H1 (cell line): Measurements from ENCODE around the gene MYH9. TPM values are rescaled to one million over a fixed set of nuclear protein-coding genes. Genes with fewer than 3 reads are reported as not detected.

Experiments used
- CTCF ChIA-PET: fragments of 300-600 bp; sonication (Branson Sonifier 250); formaldehyde crosslinking; loops from one replicate; lab custom pipeline; 2021; ENCODE audit not compliant: partially characterized antibody; lab: Charles Lee
- POLR2A ChIA-PET: fragments of 300-600 bp; sonication (Branson Sonifier 250); formaldehyde crosslinking; loops from one replicate; lab custom pipeline; 2021; ENCODE audit warnings: inconsistent platforms; ENCODE audit not compliant: partially characterized antibody; lab: Charles Lee
- DNase-seq, 2 experiments: peaks; one replicate each; pipeline versions ENCODE4 v3.0.0 to v3.0.0-alpha.2; 2010 to 2022; ENCODE audit warnings: low spot score in 2 of 2, low read depth in 1 of 2, mixed read lengths in 1 of 2
- FAIRE-seq: peaks from 2 replicates; lab custom pipeline; 2011; peaks lifted over from hg19 to GRCh38; lab: Jason Lieb, UNC
- H2AFZ ChIP-seq: 2 replicates; pipeline ENCODE4 v1.8.1; 2012; ENCODE audit warnings: low read length, inconsistent platforms
- H2AK5ac ChIP-seq: 2 replicates; pipeline ENCODE4 v1.6.1; 2013; ENCODE audit warnings: low read depth, low read length
- H2BK120ac ChIP-seq: replicated peaks from 2 replicates; pipeline ENCODE3; 2013; ENCODE audit warnings: low read depth, low read length, inconsistent platforms
- H2BK12ac ChIP-seq: 2 replicates; pipeline ENCODE4 v1.6.1; 2013; ENCODE audit warnings: low read depth, low read length
- H2BK15ac ChIP-seq: 2 replicates; pipeline ENCODE4 v1.6.1; 2013; ENCODE audit warnings: low read length
- H2BK20ac ChIP-seq: 2 replicates; pipeline ENCODE4 v1.6.1; 2013; ENCODE audit warnings: low read length
- H2BK5ac ChIP-seq: 2 replicates; pipeline ENCODE4 v1.6.1; 2013; ENCODE audit warnings: low read depth, low read length
- H3K14ac ChIP-seq: 2 replicates; pipeline ENCODE4 v1.6.1; 2013; ENCODE audit warnings: inconsistent platforms; ENCODE audit not compliant: insufficient read length
- H3K18ac ChIP-seq: 2 replicates; pipeline ENCODE4 v1.6.1; 2013; ENCODE audit warnings: low read length; ENCODE audit errors: extremely low read depth
- H3K23ac ChIP-seq: 2 replicates; pipeline ENCODE4 v1.6.1; 2013; ENCODE audit warnings: inconsistent platforms; ENCODE audit not compliant: insufficient read length
- H3K23me2 ChIP-seq: 2 replicates; pipeline ENCODE4 v1.6.1; 2013; ENCODE audit warnings: low read depth, low read length
- H3K27ac ChIP-seq: 2 replicates; pipeline ENCODE4 v1.6.1; 2011; ENCODE audit warnings: low read depth, low read length, inconsistent platforms
- H3K27me3 ChIP-seq, 4 experiments: replicated peaks in 1 of 4; 1 replicate in 1 of 4; 2 replicates in 3 of 4; pipeline versions ENCODE4 v1.6.1 to v1.8.1; 2011 to 2013; ENCODE audit warnings: low read length in 3 of 4, mild to moderate bottlenecking in 3 of 4, inconsistent platforms in 2 of 4, mixed read lengths in 2 of 4, moderate library complexity in 1 of 4; ENCODE audit not compliant: control insufficient read depth in 3 of 4, insufficient read depth in 3 of 4; ENCODE audit errors: extremely low read depth in 1 of 4
- H3K36me3 ChIP-seq, 4 experiments: 2 replicates each; pipeline versions ENCODE4 v1.6.1 to v1.8.1; 2011 to 2013; ENCODE audit warnings: mild to moderate bottlenecking in 4 of 4, low read length in 3 of 4, moderate library complexity in 2 of 4, control low read depth in 1 of 4, inconsistent platforms in 1 of 4; ENCODE audit not compliant: insufficient read depth in 4 of 4, control insufficient read depth in 2 of 4
- H3K4ac ChIP-seq: replicated peaks from 2 replicates; pipeline ENCODE3; 2013; ENCODE audit warnings: low read length, low read depth, mixed read lengths, inconsistent platforms; ENCODE audit not compliant: insufficient read length
- H3K4me1 ChIP-seq, 4 experiments: replicated peaks in 1 of 4; 1 replicate in 1 of 4; 2 replicates in 3 of 4; pipeline versions ENCODE4 v1.6.1 to v1.8.1; 2011 to 2013; ENCODE audit warnings: low read length in 3 of 4, inconsistent platforms in 2 of 4, mixed read lengths in 1 of 4; ENCODE audit not compliant: insufficient read depth in 4 of 4, control insufficient read depth in 3 of 4
- H3K4me2 ChIP-seq, 2 experiments: 2 replicates each; pipeline versions ENCODE4 v1.6.1 to v1.8.1; 2011 to 2013; ENCODE audit warnings: low read depth in 2 of 2, low read length in 2 of 2, control low read depth in 1 of 2, inconsistent platforms in 1 of 2, mild to moderate bottlenecking in 1 of 2; ENCODE audit not compliant: insufficient read depth in 1 of 2
- H3K4me3 ChIP-seq, 4 experiments: fragments of 200-600, 300-600 bp in 1 of 4; sonication (generic), shearing (Covaris generic), sonication (Bioruptor Twin) in 1 of 4; 2 replicates each; pipeline versions ENCODE4 v1.5.1 to v1.8.1; 2011 to 2016; ENCODE audit warnings: low read length in 4 of 4, low read depth in 3 of 4, control low read depth in 2 of 4, inconsistent platforms in 2 of 4, mild to moderate bottlenecking in 2 of 4, mixed read lengths in 1 of 4, moderate library complexity in 1 of 4; ENCODE audit not compliant: insufficient read depth in 2 of 4; ENCODE audit errors: extremely low read depth in 1 of 4
- H3K56ac ChIP-seq: replicated peaks from 2 replicates; pipeline ENCODE3; 2013; ENCODE audit warnings: low read depth, mild to moderate bottlenecking, mixed read lengths, low read length, inconsistent platforms; ENCODE audit not compliant: insufficient read length
- H3K79me1 ChIP-seq: 2 replicates; pipeline ENCODE4 v1.6.1; 2013; ENCODE audit warnings: low read depth, low read length, control low read depth
- H3K79me2 ChIP-seq, 2 experiments: 2 replicates each; pipeline versions ENCODE4 v1.6.1 to v1.8.1; 2012 to 2013; ENCODE audit warnings: low read length in 2 of 2, mild to moderate bottlenecking in 2 of 2, inconsistent platforms in 1 of 2; ENCODE audit not compliant: insufficient read depth in 2 of 2, control insufficient read depth in 1 of 2
- H3K9ac ChIP-seq, 4 experiments: replicated peaks in 1 of 4; 1 replicate in 1 of 4; 2 replicates in 3 of 4; pipeline versions ENCODE4 v1.6.1 to v1.8.1; 2011 to 2013; ENCODE audit warnings: low read depth in 3 of 4, low read length in 3 of 4, control low read depth in 2 of 4, mild to moderate bottlenecking in 2 of 4, moderate library complexity in 2 of 4, inconsistent platforms in 1 of 4; ENCODE audit errors: extremely low read depth in 1 of 4
- H3K9me3 ChIP-seq, 2 experiments: 2 replicates each; pipeline versions ENCODE4 v1.6.1 to v1.8.1; 2012 to 2013; ENCODE audit warnings: mild to moderate bottlenecking in 2 of 2, moderate library complexity in 2 of 2, control low read depth in 1 of 2, inconsistent platforms in 1 of 2, low read depth in 1 of 2, low read length in 1 of 2, mixed read lengths in 1 of 2; ENCODE audit not compliant: insufficient read depth in 2 of 2
- H4K20me1 ChIP-seq, 2 experiments: replicated peaks in 1 of 2; 2 replicates each; pipeline versions ENCODE3 to v1.8.1; 2011 to 2013; ENCODE audit warnings: inconsistent platforms in 2 of 2, low read length in 2 of 2, mild to moderate bottlenecking in 1 of 2; ENCODE audit not compliant: insufficient read depth in 2 of 2, control insufficient read depth in 1 of 2
- H4K5ac ChIP-seq: 2 replicates; pipeline ENCODE4 v1.6.1; 2013; ENCODE audit warnings: low read length, low read depth, mixed read lengths, inconsistent platforms; ENCODE audit not compliant: insufficient read length
- H4K8ac ChIP-seq: 2 replicates; pipeline ENCODE4 v1.8.0; 2013; ENCODE audit warnings: mild to moderate bottlenecking, moderate library complexity, low read length, inconsistent platforms; ENCODE audit not compliant: insufficient read depth; ENCODE audit errors: extremely low read depth
- H4K91ac ChIP-seq: replicated peaks from 2 replicates; pipeline ENCODE3; 2013; ENCODE audit warnings: low read length, mixed read lengths, inconsistent platforms; ENCODE audit not compliant: insufficient read length
- CBX5 ChIP-seq: fragments of 300-800, 300-1000 bp; sonication (generic); IDR thresholded peaks from 2 replicates; pipeline ENCODE4 v1.7.1; 2016; ENCODE audit warnings: antibody characterized with exemption, low read length, low read depth
- CTBP2 ChIP-seq: IDR thresholded peaks from 2 replicates; pipeline ENCODE4 v1.7.0; 2011; ENCODE audit warnings: borderline replicate concordance, mild to moderate bottlenecking, moderate library complexity, mixed read lengths, low read length; ENCODE audit not compliant: insufficient read depth, insufficient read length
- EGR1 ChIP-seq: IDR thresholded peaks from 2 replicates; pipeline ENCODE4 v1.6.1; 2011; ENCODE audit warnings: low read depth, low read length, borderline replicate concordance
- HDAC2 ChIP-seq, 2 experiments: fragments of 300-600 bp in 1 of 2; sonication (generic) in 1 of 2; IDR thresholded peaks; 2 replicates each; pipeline ENCODE4 v1.6.1; 2011 to 2012; ENCODE audit warnings: low read depth in 2 of 2, low read length in 2 of 2, mild to moderate bottlenecking in 2 of 2, moderate library complexity in 2 of 2, borderline replicate concordance in 1 of 2, inconsistent platforms in 1 of 2
- JUN ChIP-seq: IDR thresholded peaks from 2 replicates; pipeline ENCODE4 v1.6.1; 2011; ENCODE audit warnings: low read depth, mild to moderate bottlenecking, improper control_type of control experiment, low read length
- KDM1A ChIP-seq: fragments of 200-600, 300-600 bp; sonication (generic); IDR thresholded peaks from 2 replicates; pipeline ENCODE4 v1.7.1; 2016; ENCODE audit warnings: mild to moderate bottlenecking, low read length, borderline replicate concordance
- PHF8 ChIP-seq: fragments of 200-600 bp; sonication (generic); conservative IDR thresholded peaks from 2 replicates; pipeline ENCODE4 v1.7.1; 2012; ENCODE audit warnings: low read depth, mild to moderate bottlenecking, inconsistent platforms, low read length, moderate library complexity
- SIN3A ChIP-seq, 2 experiments: IDR thresholded peaks in 1 of 2; conservative IDR thresholded peaks in 1 of 2; 2 replicates each; pipeline ENCODE4 v1.6.1; 2011 to 2012; ENCODE audit warnings: low read length in 2 of 2, improper control_type of control experiment in 1 of 2, low read depth in 1 of 2, mild to moderate bottlenecking in 1 of 2
- SRF ChIP-seq: IDR thresholded peaks from 2 replicates; pipeline ENCODE4 v1.6.1; 2011; ENCODE audit warnings: mild to moderate bottlenecking, low read depth, low read length, moderate library complexity
- TAF7 ChIP-seq: optimal IDR thresholded peaks from 2 replicates; pipeline ENCODE3; 2011; ENCODE audit warnings: low read depth, mild to moderate bottlenecking, inconsistent platforms, low read length, moderate library complexity, borderline replicate concordance
- YY1 ChIP-seq: IDR thresholded peaks from 2 replicates; pipeline ENCODE4 v1.6.1; 2011; ENCODE audit warnings: low read depth, mild to moderate bottlenecking, low read length
- WGBS, 2 experiments: shearing (Covaris generic) in 1 of 2; methylation state at CpG; one replicate each; pipeline versions ENCODE4 v1.1.6 to v1.1.7; 2013 to 2015; ENCODE audit warnings: low lambda C conversion rate in 2 of 2, mixed read lengths in 2 of 2, inconsistent platforms in 1 of 2, low coverage in 1 of 2, missing lambda C conversion rate in 1 of 2; ENCODE audit not compliant: insufficient replicate concordance in 2 of 2, insufficient coverage in 1 of 2, insufficient read length in 1 of 2; ENCODE audit errors: extremely low coverage in 1 of 2, missing lambda C conversion rate in 1 of 2; 5-methylcytosine and 5-hydroxymethylcytosine counted together
- polyA plus RNA-seq, 7 experiments: library from polyadenylated mRNA; depleted of rRNA in 3 of 7; stranded (reverse) in 5 of 7; unstranded in 2 of 7; fragments of >200 nt in 5 of 7; fragments of 200-250 nt in 2 of 7; gene quantifications; 1 replicate in 5 of 7; 2 replicates in 1 of 7; 4 replicates in 1 of 7; pipeline versions ENCODE4 v1.2.1 to v1.2.3, GENCODE V29; 2011 to 2013; ENCODE audit warnings: missing spikeins in 2 of 7, mixed read lengths in 2 of 7
- total RNA-seq: library from RNA; stranded (reverse); fragmentation: NEBNext Ultra II Directional; extraction: Animal tissue kit (Norgen Biotek cat#: 25700); gene quantifications from 2 replicates; pipeline ENCODE4 v1.2.1, GENCODE V29; 2021

Gene MYH9
- total and polyA plus RNA-seq, 2 of the 8 experiments (the other 6 are each of a cell fraction or from before 2014, with no cell fraction given), result 24.9 to 322 TPM

DNA sequence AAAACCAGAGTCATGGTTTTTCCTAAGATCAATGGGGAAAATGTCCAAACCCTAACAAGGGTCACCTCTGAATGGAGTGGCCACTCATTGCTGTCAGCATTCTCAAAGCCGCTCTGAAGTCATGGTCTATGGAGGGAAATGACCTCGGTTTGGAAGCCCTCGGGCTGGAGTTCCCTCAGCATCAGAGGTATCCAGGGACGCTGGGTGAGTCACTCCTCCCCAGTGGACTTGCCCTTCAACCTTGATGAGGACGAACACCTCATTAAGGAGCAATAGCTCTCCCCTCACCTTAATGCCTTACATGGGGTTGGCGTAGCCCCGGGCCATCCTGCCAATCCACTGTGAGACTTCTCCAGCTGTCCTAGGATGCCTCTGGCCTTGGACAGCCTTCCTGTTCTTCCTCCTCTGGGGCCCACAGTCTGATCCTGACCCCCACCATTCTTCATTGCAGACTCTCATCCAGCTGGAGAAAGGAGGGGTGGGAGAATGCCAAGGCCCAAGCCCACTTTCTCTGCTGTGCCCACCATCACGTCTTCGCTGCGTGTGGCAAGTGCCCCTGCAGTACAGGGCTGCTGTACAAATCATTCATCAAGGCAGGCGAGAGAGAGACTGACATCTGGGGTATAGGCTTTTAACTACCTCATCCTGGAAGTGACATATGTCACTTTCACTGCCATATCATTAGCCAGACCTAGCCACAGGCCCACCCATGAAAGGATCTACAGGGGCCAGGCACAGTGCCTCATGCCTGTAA, 25.4 kb upstream of the MYH9 start:
- no peak overlapping the region for H2BK5ac ChIP-seq
- 0 out of 2 replicates have a peak overlapping the region, but pooled peaks have one; percentile 67 for H2BK15ac ChIP-seq
- H3K56ac ChIP-seq, result no peak overlapping the region
- H2BK12ac ChIP-seq, result peak overlapping the region; percentile 28; the same call in 1 of the 2 replicates
- no peak overlapping the region for H2BK20ac ChIP-seq
- no peak overlapping the region for H2AFZ ChIP-seq
- H3K79me2 ChIP-seq, result no peaks in the 10 kb centered on the region
- H4K8ac ChIP-seq, result no peak overlapping the region
- H3K9ac ChIP-seq, result no peak overlapping the region
- peaks cover 0 to 8% (median 7%) of the 10 kb centered on the region in 4 experiments; a peak in 5 of 7 replicates for H3K4me1 ChIP-seq
- H3K27me3 ChIP-seq, result no peaks in the 10 kb centered on the region
- H4K5ac ChIP-seq, result no peak overlapping the region
- H4K20me1 ChIP-seq, result no peaks in the 10 kb centered on the region
- no peak overlapping the region for H3K27ac ChIP-seq
- no peak overlapping the region for H3K4me2 ChIP-seq
- H3K4ac ChIP-seq, result no peak overlapping the region
- peaks cover 3% of the 10 kb centered on the region; the same call in 1 of the 2 replicates for H3K23me2 ChIP-seq
- no peak overlapping the region for H2BK120ac ChIP-seq
- H3K79me1 ChIP-seq, result no peaks in the 10 kb centered on the region
- ChIA-PET CTCF (interaction anchor here (0.7 to 1.6 kb wide), 2 partner anchors 11 to 57 kb away, joined by 3 to 5 read pairs; no protein-coding TSS in a partner anchor), POLR2A (no interaction called here)
- no peak overlapping the region for H3K14ac ChIP-seq
- H4K91ac ChIP-seq, result peak overlapping the region; percentile 34
- H3K4me3 ChIP-seq, result no peak overlapping the region
- no peak for FAIRE-seq
- H3K9me3 ChIP-seq, result no peaks in the 10 kb centered on the region
- no peak for DNase-seq
- H3K36me3 ChIP-seq, result no peaks in the 10 kb centered on the region
- H2AK5ac ChIP-seq, result no peak overlapping the region
- no peak overlapping the region for H3K23ac ChIP-seq
- no peak overlapping the region for H3K18ac ChIP-seq
- 94% methylated on average over 10 of the region's 11 CpGs; no CpG with 5 or more reads in 1 of the 2 experiments for WGBS, 2 experiments
- TF ChIP-seq TAF7, result no peak
- TF ChIP-seq SIN3A (conservative IDR thresholded peaks at IDR 0.05 in 1 of 2, IDR thresholded peaks at IDR 0.05 in 1 of 2; ENCODE audit: low read depth in 1 of 2, low read length in 2 of 2), result no peak
- no peak for TF ChIP-seq KDM1A
- no peak for TF ChIP-seq JUN
- TF ChIP-seq CTBP2, result no peak
- no peak for TF ChIP-seq EGR1
- TF ChIP-seq HDAC2 (IDR thresholded peaks at IDR 0.05; ENCODE audit: borderline replicate concordance in 1 of 2, low read depth in 2 of 2, low read length in 2 of 2), result no peak
- TF ChIP-seq CBX5, result no peak
- TF ChIP-seq YY1, result no peak
- TF ChIP-seq SRF, result no peak
- TF ChIP-seq PHF8, result no peak
